ENCODE measurements around the gene ZSCAN32.
A peak's percentile ranks its signal among the peaks of the same experiment; 100 is the strongest.

DNA sequence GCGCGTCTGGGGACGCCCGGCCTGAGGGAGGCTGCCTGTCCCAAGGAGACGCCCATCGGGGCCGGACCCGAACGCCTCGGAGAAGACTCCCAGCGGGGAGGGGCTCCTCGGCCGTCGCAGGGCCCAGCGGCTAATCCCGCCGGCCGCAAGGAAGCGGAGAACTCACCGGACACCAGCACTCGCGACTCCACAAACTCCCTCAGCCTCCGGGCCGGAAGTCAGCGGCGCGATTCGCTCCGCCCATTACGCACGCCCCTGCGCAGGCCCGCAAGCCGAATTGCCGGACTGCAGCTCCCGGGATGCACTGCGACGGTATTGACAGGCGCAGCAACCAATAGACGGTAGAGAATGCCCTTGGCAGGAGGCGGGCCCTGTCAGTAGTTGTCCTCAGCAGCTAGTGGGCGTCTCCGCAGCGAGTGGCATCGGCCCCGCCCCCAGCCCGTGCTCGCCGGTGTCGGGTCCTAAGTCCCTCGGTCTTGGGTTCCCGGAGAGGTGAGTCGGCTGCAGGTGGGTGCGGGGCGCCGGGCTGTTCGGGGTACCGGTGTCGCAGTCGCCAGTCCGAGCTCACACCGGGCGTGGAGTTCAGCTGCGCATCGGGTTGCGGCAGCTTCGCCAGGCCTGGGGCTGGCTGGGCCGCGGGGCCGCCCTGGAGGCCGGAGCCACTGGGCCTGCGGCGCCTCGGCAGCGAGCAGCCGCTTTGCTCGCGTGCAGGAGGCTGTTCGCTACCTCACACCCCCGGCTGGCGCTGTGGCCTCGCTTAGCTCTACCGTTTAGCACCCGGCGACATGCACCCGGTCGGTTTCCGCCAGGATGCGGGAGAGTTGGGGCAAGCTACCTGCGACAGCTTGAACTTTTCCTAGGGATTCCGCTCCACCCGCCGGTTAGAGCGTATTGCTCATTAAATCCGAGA is at the start of gene ZSCAN32, which contains the start of gene ZNF174:
- peak; percentile 72 for TF ChIP-seq POLR2AphosphoS5 (IDR thresholded peaks at IDR 0.05; ENCODE audit: low read depth)
- TF ChIP-seq, protein P1, sequence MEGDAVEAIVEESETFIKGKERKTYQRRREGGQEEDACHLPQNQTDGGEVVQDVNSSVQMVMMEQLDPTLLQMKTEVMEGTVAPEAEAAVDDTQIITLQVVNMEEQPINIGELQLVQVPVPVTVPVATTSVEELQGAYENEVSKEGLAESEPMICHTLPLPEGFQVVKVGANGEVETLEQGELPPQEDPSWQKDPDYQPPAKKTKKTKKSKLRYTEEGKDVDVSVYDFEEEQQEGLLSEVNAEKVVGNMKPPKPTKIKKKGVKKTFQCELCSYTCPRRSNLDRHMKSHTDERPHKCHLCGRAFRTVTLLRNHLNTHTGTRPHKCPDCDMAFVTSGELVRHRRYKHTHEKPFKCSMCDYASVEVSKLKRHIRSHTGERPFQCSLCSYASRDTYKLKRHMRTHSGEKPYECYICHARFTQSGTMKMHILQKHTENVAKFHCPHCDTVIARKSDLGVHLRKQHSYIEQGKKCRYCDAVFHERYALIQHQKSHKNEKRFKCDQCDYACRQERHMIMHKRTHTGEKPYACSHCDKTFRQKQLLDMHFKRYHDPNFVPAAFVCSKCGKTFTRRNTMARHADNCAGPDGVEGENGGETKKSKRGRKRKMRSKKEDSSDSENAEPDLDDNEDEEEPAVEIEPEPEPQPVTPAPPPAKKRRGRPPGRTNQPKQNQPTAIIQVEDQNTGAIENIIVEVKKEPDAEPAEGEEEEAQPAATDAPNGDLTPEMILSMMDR (IDR thresholded peaks at IDR 0.05; ENCODE audit: insufficient read depth, low read length): no peak
- TF ChIP-seq REST (IDR thresholded peaks at IDR 0.05; ENCODE audit: insufficient replicate concordance, low read depth): peak; percentile 27
- TF ChIP-seq SPI1 (IDR thresholded peaks at IDR 0.05; ENCODE audit: borderline replicate concordance, low read depth): no peak
